ENCODE data around the gene MME.

The MME gene

DNA sequence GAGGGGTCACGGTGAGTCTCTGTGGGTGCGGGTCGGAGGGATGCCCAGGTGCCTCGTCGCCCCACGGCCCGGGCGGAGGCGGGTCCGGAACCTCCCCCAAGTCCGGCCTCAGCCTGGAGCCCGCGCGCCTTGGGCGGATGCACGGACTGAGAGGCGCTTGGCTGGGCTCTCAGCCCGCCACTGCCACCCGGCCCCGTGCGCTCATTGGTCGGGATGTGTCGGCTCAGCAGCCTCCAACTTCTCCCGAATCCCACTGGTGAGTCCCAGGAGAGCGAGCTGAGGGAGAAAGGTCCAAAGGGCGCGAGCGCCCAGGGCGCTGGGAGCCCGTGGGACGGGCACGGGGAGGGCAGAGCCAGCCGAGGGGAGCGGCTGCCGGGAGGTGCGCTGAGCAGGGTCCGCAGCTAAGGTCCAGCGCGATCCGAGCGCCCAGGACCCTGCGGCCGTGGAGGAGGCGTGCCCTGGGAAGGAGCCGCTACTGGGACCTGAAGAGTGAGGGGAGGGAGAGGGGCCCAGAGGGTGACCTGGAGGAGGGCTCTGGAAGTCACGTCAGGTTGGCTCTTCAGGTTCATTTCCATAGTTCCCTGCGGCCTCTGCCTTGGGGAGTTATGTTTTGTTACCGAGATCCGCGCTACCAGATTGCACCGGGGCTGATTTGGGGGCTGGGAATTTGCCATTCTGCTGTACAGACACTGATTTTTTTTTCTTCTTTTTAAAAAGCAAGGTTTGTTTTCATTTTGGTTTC lies at the start of gene MME:
TSS of gene MME (plus strand) at position 574 of the 742 bp plus-strand sequence. CDS start 3,849 bp downstream, outside the sequence.
- no peak for DNase-seq (ENCODE audit: low read depth)

DNA sequence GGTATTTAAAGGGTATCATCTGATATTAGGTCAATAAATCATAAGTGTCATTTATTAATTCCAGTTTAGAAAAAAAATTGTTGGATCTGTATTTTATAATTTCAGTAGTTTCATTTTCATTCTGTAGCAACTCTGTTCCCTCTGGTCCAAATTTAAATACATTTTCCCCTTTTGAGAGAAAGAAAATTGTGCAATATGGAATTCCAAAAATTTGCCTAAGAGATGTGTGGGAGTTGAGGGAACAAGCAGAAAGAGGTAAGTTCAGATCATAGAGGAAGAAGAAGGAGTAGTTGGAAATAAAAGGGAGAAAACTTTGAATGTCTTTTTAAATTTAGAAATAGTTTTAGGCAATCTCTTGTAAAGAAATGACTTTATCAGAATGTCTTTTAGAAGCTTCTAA lies 48.9 kb upstream of the MME start:
- no peak for DNase-seq (ENCODE audit: low read depth)

DNA sequence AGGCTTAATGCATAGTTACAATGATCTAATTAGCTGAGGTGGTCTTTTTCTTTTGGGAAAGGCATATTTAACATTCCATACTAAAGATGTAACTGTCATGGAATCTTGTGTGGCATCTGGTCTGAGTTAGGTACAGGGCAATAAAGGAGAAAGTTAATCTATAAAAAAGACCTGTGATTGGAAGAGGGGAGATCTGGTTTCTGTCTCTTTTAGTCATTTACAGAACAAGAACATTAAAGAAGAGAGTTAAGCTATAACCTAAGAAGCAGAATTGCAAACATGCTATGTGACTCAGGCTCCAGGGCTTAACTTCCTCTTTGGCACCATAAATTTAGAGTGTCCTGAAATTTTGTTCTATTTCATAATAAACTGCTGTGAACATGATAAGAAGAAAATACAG lies 47.2 kb upstream of the MME start:
- no peak for DNase-seq (ENCODE audit: low read depth)

DNA sequence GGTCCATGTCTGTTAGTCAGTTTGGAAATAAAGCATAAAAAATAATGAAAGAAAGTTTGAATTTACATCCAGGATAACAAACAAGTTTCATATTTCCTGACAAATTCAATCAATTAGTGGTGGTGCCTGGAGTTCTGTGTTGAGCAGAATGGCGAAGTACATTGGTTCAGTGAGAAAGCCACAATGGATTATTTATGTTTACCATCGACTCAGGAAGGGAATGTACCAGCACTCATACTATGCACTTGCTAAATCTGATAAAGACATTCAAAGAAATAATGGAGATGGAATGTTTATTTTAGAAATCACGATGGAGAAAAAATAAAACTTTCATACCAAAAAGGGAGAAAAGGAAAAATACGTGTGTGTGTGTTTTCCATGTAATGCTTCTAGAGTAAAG lies 45.3 kb upstream of the MME start:
- DNase-seq (ENCODE audit: low read depth) = no peak

DNA sequence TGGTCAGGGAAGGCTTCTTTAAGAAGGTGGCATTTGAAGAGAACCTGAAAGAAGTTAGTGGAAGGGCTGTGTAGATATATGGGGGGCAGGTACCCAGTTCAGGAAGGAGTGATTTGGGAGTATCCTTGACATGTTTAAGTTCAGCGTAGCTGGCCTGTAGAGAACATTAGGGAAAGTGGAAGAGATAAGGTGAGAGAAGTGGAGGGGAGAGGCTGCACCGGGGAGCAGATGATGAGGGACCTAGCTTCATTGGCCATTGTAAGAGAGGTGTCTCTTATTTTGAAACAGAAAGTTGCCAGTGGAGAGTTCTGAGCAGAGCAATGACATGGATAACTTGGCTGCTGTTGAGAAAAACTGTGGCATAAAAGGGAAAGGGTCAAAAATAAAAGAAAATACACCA lies 44.6 kb upstream of the MME start:
- no peak for DNase-seq (ENCODE audit: low read depth)

DNA sequence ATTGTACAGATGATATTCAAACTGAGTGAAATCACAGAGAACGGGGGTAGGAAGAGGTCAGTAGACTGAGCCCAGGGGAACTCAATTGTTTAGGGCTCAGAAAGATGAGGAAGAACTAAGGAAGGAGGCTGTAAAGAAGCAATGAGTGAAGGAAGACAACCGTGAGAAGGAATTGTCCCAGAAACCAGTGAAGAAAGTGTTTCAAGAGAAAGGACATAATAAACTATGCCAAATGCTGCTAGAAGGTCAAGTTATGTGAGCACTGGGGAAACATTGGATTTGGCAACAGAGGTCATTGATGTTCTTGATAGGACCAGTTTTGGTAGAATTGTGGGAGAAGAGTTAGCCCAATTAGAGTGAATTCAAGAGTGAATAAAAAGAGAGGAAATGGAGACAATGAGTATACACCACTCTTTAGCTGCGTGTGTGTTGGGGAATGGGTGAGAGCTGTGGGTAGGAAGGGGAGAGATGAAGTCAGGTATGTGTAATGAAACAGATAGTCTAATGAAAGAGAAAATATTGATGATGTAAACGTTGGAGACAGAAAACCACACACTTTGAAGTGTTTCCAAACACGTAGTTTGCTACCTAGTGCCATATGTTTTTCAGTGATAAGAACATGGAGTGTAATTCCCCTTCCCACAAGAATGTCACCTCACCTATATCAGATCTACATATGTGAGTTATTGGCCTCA lies 42.5 kb upstream of the MME start:
- no peak for DNase-seq (ENCODE audit: low read depth)

DNA sequence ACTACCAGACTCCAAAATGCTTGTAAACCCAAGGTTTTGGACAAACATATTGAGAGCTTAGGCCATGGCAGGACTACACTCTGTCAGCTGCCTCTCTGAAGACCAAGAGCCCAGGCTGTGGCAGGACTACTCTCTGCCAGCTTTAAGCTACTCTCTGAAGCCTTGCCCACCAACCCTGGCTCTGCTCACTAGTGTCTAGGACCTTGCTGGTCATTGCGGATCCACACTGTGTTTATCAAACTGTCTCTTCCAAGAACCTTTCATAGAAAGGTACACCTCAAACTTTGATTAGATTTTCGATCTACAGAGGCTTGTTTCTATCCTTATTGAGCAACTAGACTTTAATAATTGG lies 41.9 kb upstream of the MME start:
- DNase-seq (ENCODE audit: low read depth) = no peak

DNA sequence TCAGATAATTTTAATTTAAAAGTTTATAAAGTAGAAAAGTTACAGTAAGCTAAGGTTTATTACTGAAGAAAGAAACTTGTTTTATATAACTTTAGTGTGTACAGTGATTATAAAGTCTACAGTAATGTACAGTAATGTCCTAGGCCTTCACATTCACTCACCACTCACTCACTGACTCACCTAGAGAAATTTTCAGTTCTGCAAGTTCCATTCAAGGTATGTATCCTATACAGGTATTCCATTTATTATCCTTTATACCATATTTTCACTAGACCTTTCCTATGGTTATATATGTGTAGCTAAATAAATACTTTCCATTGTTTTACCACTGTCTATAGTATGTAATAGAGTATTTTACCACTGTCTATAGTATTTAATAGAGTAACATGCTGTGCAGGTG lies 33.2 kb upstream of the MME start:
- DNase-seq (ENCODE audit: low read depth) = no peak

DNA sequence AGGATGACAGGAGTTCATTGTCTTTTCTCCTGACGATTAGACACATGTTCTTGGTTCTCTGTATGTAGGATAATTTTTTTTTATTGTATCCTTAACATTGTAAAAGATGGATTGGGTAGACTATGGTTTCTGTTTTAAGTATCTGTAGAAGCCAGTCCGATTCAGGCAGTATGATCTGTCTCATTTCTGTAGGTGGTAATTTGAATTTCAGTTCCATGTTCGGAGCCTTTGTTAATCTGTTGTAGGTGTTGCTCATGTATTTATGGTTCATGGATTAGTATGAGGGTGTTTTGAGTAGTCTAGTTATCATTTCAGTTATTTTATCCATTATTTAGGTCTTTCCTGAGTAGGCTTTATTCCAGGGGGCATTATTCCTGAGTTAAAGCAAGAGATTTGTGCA lies 32.4 kb upstream of the MME start:
- no peak for DNase-seq (ENCODE audit: low read depth)

DNA sequence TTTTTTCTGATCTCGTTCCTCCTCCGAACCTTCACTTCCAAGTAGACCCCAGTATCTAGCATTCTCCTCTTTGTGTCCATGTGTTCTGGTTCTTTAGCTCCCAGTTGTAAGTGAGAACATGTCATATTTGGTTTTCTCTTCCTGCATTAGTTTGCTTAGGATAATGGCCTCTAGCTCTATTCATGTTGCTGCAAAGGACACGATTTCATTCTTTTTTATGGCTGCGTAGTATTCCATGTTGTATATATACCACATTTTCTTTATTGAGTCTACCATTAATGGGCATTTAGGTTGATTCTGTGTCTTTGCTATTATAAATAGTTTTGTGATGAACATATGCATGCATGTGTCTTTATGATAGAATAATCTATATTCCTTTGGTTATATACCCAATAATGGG lies 30.2 kb upstream of the MME start:
- no peak for DNase-seq (ENCODE audit: low read depth)

DNA sequence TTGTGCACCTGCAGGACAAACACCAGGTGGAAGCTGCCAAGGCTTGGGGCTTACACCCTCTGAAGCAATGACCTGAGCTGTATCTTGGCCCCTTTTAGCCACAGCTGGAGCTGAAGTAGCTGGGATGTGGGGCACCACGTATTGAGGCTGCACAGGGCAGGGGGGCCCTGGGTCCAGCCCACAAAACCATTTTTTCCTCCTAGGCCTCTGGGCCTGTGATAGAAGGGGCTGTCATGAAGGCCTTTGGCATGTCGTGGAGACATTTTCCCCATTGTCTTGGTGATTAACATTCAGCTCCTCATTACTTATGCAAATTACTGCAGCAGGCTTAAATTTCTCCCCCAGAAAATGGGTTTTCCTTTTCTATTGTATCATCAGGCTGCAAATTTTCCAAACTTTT lies 27.6 kb upstream of the MME start:
- no peak for DNase-seq (ENCODE audit: low read depth)

DNA sequence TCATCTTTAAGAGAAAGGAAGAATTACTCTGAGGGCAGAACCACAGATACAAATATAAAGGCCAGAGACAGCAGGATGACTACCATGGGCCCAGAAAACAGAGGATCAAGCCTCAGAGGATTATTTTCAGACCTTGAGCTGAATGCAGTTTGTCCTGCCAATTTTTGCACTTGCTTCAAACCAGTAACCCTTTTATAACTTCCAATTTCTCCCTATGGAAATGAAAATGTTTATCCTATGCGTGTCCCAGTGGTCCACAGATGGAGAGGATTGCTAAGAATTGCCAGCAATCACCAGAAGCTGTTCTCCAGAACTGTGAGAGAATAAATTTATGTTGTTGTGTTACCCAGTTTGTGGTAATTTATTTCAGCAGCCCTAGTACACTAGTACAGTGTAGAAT lies 26.4 kb upstream of the MME start:
- DNase-seq (ENCODE audit: low read depth) = no peak

DNA sequence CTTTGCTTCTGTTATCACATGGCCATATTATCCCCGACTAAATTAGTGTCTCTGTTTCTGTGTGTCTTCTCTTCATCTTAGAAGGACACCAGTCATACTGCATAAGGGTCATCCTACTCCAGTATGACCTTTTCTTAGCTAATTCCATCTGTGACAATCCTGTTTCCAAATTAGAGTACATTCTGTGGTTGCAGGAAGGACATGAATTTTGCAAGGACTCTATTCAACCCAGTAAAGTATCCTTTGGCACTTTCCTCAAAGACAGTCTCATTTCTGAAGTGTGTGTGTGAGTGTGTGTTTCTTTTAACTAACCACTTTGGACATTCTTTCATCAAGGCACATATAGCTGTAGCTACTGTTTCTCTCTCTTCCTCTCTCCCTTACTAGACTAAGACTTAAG lies 15.2 kb upstream of the MME start:
- DNase-seq (ENCODE audit: low read depth) = no peak

DNA sequence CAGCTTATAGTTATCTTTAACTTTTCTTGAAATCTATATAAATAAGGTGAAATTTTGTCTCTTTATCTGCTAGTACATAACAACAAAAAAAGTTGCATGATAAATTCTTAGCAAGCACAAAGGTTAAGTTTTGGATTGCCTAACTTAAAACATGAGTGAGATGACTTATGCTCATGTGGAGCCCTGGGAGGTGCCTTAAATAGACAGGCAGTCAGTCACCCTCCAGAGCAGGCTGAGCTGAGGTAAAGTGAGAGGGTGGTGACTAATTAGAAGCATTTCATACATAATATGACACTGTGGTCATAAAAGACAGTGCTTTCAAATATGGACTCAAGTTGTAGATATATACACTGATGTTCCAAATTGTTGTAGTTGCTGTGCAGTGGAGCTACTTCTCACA lies 14.6 kb upstream of the MME start:
- no peak for DNase-seq (ENCODE audit: low read depth)

DNA sequence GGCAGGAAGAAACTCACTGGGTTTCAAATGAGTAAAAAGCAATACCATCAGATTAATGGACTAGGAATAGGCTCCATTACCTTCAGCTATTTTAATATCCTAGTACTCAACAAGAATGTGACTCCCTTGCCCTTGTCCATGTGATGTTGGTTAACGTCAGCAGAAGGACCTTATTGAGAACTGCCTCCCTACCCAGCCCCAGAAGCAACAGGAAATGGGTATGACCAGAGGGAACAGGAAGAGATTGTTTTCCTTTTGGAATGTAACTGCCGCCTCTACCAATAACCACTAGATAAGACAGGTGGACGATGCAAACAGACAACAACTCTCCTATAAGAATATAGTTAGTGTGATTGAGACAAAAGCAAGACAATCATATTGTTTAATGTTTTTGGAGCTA lies 10.4 kb upstream of the MME start:
- DNase-seq (ENCODE audit: low read depth) = no peak

DNA sequence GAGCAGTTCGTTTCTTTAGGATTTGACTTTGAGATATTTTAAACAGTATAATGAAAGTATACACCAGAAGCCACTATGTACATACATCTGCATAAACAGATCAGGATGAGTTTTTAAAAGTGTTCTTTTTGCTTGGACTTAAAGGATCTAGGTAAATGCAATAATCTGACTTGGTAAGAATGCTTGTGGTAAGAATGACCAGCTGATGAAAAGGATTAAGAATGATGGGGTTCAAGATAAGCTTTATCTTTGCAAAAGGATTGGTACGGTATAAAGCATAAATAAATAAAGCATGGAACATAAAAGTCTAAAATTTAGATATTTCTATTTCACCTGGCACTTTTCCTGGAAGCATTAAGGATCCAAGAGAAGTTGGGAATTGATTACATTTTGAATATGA lies 9.8 kb upstream of the MME start:
- DNase-seq (ENCODE audit: low read depth) = no peak

DNA sequence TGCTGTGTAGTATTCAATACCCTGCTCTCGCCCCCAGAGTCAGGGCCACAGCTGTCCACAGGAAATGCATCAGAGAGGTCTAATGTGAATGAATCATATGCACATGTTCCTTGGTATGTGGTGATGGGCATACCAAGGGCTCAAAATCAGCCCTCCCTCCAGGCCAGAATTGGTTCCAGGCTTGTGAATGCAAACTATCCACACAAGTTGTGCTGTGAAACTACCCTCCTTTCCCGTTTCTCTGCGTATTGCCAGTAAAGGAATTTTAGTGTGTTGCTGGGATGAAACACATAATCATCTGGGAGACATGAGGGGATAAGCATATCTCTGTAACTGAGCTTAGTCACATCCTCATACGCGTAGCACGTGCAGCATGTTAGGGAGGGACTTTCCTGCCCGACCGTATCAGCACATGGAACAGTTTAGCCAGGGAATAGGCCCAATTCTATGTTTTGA lies 9.2 kb upstream of the MME start:
- DNase-seq (ENCODE audit: low read depth) = no peak

DNA sequence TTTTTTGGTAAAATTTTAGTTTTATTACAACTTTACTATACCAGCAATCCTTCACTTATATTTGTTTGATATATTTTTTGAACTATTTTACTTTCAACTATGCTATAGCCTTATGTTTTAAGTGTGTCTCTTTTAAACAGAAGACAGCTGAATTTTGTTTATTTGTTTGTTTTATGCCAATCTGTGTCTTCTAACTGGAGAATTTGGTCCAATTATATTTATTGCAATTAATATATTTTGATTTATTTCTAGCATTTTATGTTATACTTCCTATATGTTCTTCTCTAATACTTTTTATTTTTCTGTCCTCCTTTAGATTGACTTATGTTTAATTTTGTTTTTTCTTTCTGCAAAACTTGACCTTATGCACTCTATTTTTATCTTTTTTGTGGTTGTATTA lies 4.9 kb upstream of the MME start:
- no peak for DNase-seq (ENCODE audit: low read depth)

DNA sequence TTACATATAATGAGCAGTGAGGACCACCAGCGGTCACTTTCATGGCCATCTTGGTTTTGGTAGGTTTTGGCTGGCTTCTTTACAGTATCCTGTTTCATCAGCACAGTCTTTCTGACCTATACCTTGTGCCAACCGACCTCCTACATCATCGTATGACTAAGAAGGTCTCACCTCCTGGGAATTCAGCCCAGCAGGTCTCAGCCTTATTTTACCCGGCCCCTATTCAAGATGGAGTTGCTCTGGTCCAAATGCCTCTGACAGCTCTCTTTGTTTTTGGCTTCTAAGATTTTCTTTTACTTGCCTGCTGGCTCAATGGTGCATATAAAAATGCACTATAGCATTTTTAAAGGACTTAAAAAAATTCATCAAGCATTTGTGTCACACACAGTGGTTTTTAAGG lies 3.2 kb upstream of the MME start:
- DNase-seq (ENCODE audit: low read depth) = no peak

DNA sequence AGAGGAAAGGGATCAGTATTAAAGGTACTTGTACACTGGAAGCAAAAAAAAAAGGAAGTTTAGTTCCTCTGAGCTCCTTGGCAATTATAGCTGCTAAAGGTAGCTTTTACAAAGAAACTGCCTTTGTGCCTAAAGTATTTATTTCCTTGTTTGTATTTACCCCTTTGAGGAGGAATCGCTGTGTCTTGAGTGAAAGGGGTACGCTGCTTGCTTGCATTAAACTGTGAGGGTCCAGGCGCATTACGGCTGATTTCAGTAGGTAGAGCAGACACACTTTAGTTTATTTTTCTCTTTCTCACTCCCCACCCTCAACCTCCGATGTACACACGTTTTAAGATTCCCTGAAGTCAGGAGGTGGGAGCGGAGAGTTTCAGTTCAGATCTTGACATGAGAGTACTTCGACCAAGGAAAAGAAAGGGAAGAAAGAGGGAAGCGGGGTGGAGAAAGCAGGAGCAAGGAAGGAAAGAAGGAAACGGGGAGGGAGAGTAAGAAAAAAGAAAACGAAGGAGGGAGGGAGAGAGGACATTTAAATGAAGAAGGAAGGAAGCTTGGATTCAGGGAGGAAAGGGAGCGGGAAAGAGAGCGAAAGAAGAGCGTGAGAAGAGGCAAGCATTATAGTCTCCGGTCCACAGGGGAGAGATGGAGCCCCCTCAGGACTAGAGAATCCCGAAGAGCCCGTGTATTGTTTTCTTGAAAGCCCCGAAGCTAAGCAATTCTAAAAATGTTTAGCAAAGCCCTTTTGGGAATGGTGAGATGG lies 1.2 kb upstream of the MME start:
- DNase-seq (ENCODE audit: low read depth) = no peak

DNA sequence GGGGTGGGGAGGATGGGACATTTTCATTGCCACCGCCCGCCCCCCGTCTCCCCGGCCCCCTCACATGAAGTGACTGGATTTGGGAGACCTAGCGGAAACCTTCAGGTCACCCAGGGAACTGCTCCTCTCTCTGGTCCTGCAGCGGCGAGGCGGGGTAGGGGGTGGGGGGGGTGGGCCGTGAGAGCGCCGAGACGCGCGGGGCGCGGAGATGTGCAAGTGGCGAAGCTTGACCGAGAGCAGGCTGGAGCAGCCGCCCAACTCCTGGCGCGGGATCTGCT lies 712 bp upstream of the MME start:
- no peak for DNase-seq (ENCODE audit: low read depth)

DNA sequence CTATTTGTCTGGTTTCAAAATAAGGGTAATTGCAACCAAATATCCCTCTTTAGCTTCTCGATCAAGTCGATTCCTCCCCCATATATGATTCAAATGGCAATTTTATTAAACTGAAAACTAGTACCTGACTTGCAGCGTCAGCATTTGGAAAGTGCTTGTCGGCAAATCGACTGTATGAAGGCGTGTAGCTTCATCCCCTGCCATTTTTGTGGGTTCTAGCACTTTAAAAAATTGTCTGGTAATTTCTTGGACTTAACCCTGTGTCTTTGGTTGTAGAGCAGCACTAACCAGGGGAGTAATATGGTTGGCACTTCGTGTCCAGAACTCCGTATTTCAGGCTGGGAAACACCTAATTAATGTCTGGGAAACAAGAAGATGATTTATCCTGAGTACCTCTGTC lies 573 bp downstream of the MME start:
- DNase-seq (ENCODE audit: low read depth) = no peak

DNA sequence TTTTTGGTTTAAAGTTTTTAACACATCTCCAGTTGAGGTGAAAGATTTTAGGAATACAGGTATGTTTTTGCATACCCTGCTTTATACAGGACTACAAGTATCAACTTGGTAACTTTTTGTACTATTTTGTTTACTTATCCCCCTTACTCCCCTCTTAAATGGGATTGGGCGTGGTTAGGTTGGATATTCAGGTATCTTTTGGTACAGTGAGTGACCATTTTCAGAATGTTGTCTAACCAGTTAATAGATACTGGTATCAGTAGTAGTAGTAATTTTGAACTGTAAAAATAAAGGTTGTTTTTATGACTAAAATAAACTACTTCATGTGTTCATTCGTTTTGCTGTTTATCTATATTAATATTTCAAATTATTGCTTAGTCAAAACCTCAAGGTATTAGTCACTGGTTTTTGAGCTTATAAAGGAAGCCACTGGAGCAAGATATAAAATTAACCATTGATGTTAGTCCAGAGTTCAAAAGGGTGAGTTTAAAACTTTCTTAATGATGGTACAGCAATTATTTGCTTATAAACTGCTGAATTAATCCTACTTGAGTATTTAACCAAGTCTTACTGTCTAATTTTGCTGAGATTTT lies 3.3 kb downstream of the MME start:
- no peak for DNase-seq (ENCODE audit: low read depth)
